ENCODE results near the gene EPHB2.

DNA sequence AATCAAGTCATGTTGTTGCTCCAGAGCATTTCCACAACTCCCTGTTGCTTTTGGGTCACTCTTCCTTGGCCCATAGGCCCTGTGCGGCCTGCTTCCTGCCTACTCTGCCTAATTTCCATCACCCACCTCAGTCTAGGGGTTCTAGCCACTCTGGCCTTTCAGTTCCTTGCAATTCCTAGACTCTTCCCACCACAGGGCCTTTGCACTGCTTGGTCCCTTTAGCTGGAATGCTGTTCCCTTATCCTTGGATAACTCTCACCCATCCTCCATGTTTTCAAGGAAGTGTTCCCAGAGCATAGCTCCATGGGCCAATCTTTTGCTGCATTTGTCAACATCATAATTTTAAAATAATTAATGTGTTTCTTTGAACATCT, 18.7 kb downstream of the EPHB2 start:
- TF ChIP-seq POLR2A (IDR thresholded peaks at IDR 0.05): no peak
- TF ChIP-seq, protein P1, sequence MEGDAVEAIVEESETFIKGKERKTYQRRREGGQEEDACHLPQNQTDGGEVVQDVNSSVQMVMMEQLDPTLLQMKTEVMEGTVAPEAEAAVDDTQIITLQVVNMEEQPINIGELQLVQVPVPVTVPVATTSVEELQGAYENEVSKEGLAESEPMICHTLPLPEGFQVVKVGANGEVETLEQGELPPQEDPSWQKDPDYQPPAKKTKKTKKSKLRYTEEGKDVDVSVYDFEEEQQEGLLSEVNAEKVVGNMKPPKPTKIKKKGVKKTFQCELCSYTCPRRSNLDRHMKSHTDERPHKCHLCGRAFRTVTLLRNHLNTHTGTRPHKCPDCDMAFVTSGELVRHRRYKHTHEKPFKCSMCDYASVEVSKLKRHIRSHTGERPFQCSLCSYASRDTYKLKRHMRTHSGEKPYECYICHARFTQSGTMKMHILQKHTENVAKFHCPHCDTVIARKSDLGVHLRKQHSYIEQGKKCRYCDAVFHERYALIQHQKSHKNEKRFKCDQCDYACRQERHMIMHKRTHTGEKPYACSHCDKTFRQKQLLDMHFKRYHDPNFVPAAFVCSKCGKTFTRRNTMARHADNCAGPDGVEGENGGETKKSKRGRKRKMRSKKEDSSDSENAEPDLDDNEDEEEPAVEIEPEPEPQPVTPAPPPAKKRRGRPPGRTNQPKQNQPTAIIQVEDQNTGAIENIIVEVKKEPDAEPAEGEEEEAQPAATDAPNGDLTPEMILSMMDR (IDR thresholded peaks at IDR 0.05): no peak
